ENCODE data around the gene DICER1. TPM values are rescaled to one million over a fixed set of nuclear protein-coding genes. Genes with fewer than 3 reads are reported as not detected.

The DICER1 gene
- total RNA-seq, 4 donors from 2014 or later: 43.9 to 72.2 (median 58.4) TPM

GRCh38 chr14:95146079-95146771, 11.1 kb downstream of the DICER1 start:
- DNase-seq (ENCODE audit: extremely low spot score): no peak
- H3K27ac ChIP-seq (replicated peaks in 1 of 4): peak overlapping the region in 2 of 4 donors; percentile 5 to 47
- peaks cover 47 to 86% (median 81%) of the 10 kb centered on the region in 4 donors for H3K4me1 ChIP-seq
- 82% methylated on average over 10 of the region's 10 CpGs for WGBS
- peaks cover 0 to 10% (median 6%) of the 10 kb centered on the region in 4 donors for H3K9me3 ChIP-seq
- no peaks in the 10 kb centered on the region for H3K27me3 ChIP-seq
- no peak for TF ChIP-seq POLR2A (IDR thresholded peaks at IDR 0.05; ENCODE audit: low read depth)
- no peak overlapping the region for H3K4me3 ChIP-seq
- intact Hi-C loops (cut with DNase I): no loop called here
- no peaks in the 10 kb centered on the region for H3K36me3 ChIP-seq

GRCh38 chr14:95144849-95145248, 12.5 kb downstream of the DICER1 start:
- peaks cover 0 to 10% (median 6%) of the 10 kb centered on the region in 4 donors for H3K9me3 ChIP-seq
- H3K4me3 ChIP-seq: no peak overlapping the region
- no peaks in the 10 kb centered on the region for H3K36me3 ChIP-seq
- intact Hi-C loops (cut with DNase I): no loop called here
- WGBS: 97% methylated on average over 2 of the region's 2 CpGs
- H3K4me1 ChIP-seq: peaks cover 48 to 86% (median 81%) of the 10 kb centered on the region in 4 donors
- no peaks in the 10 kb centered on the region for H3K27me3 ChIP-seq
- TF ChIP-seq POLR2A (IDR thresholded peaks at IDR 0.05; ENCODE audit: low read depth) (no peak), POLR2AphosphoS5 (IDR thresholded peaks at IDR 0.05) (no peak), CTCF (IDR thresholded peaks at IDR 0.05) (no peak), EP300 (IDR thresholded peaks at IDR 0.05) (no peak)
- no peak for DNase-seq (ENCODE audit: extremely low spot score)
- H3K27ac ChIP-seq (replicated peaks in 1 of 4): peak overlapping the region in 2 of 4 donors; percentile 35 to 54

DNA sequence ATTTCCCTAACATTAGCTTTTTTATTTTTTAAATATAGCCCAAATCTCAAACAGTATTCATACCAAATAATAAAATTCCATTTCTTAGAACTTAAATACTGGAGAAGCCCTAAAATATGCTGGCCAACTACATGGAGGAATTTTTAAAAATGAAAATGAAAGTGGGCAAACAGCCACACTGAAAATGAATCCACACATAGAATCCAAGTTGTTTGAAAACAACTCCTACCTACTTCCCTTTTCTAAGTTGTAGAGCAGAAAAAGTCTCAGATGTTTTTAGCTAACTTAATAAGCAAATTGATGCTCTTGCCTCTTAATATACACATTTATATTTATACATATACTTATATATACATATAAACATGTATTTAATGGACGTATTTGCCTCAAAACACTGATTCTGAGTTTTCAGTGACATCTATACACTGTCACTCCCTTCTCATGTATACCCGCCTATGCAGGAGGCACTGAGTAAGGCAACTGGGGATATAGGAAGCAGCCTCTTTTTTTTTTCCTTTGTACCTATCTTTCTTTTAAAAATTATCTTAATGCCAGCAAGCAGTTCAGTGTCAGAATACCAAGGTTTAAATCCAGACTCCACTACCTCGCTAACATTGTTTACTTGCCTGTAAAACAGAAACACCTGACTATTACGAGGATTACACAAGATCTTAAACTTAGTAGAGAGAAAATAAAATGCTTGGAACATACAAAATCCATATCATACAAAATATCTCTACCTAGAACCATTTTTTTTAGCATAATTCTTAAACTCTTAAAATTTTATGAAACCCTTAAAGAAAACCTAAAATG, 13.3 kb downstream of the DICER1 start:
- no peak for DNase-seq (ENCODE audit: extremely low spot score)
- WGBS: 74% methylated on average over 4 of the region's 4 CpGs
- H3K27me3 ChIP-seq: no peaks in the 10 kb centered on the region
- peak overlapping the region in 1 of 4 donors; percentile 2 for H3K4me3 ChIP-seq
- intact Hi-C loops (cut with DNase I): no loop called here
- H3K9me3 ChIP-seq: peaks cover 0 to 10% (median 6%) of the 10 kb centered on the region in 4 donors
- TF ChIP-seq EP300 (IDR thresholded peaks at IDR 0.05): no peak
- no peak for TF ChIP-seq POLR2AphosphoS5 (IDR thresholded peaks at IDR 0.05)
- TF ChIP-seq CTCF (IDR thresholded peaks at IDR 0.05): no peak
- TF ChIP-seq POLR2A (IDR thresholded peaks at IDR 0.05; ENCODE audit: low read depth): no peak
- peaks cover 44 to 86% (median 81%) of the 10 kb centered on the region in 4 donors for H3K4me1 ChIP-seq
- no peaks in the 10 kb centered on the region for H3K36me3 ChIP-seq
- peak overlapping the region; percentile 35 to 54 (median 42) for H3K27ac ChIP-seq (replicated peaks in 1 of 4)

- H3K36me3 ChIP-seq: no peaks in the 10 kb centered on the region
- H3K4me1 ChIP-seq: peaks cover 48 to 83% (median 79%) of the 10 kb centered on the region in 4 donors
- H3K4me3 ChIP-seq: no peak overlapping the region
- peaks cover 0 to 10% (median 6%) of the 10 kb centered on the region in 4 donors for H3K9me3 ChIP-seq
- no peaks in the 10 kb centered on the region for H3K27me3 ChIP-seq
- intact Hi-C loops (cut with DNase I): no loop called here
- 98% methylated on average over 2 of the region's 2 CpGs for WGBS
- TF ChIP-seq POLR2A (IDR thresholded peaks at IDR 0.05; ENCODE audit: low read depth): no peak
- TF ChIP-seq EP300 (IDR thresholded peaks at IDR 0.05): no peak
- TF ChIP-seq CTCF (IDR thresholded peaks at IDR 0.05): no peak
- TF ChIP-seq POLR2AphosphoS5 (IDR thresholded peaks at IDR 0.05): no peak
- H3K27ac ChIP-seq (replicated peaks in 1 of 4): peak overlapping the region in 1 of 4 donors; percentile 58
- DNase-seq (ENCODE audit: extremely low spot score): no peak
Measured at GRCh38 chr14:95142208-95142607, 15.1 kb downstream of the DICER1 start.

- 57% methylated on average over 1 of the region's 1 CpG for WGBS
- TF ChIP-seq EP300 (IDR thresholded peaks at IDR 0.05): no peak
- TF ChIP-seq CTCF (IDR thresholded peaks at IDR 0.05): no peak
- TF ChIP-seq POLR2A (IDR thresholded peaks at IDR 0.05; ENCODE audit: low read depth): no peak
- no peak for TF ChIP-seq POLR2AphosphoS5 (IDR thresholded peaks at IDR 0.05)
- Histone ChIP-seq H3K36me3 (no peaks in the 10 kb centered on the region), H3K9me3 (peaks cover 0 to 10% (median 6%) of the 10 kb centered on the region in 4 donors), H3K4me3 (no peak overlapping the region), H3K4me1 (peaks cover 52 to 83% (median 79%) of the 10 kb centered on the region in 4 donors), H3K27ac (replicated peaks in 1 of 4) (peak overlapping the region in 1 of 4 donors; percentile 58), H3K27me3 (no peaks in the 10 kb centered on the region)
- DNase-seq (ENCODE audit: extremely low spot score): no peak
- intact Hi-C loops (cut with DNase I): no loop called here
Measured at GRCh38 chr14:95141684-95142083, 15.6 kb downstream of the DICER1 start.

All from esophagus muscularis mucosa (tissue), 4 donors.